Measurements from ENCODE around the gene RNF150. TPM values are rescaled to one million over a fixed set of nuclear protein-coding genes. Genes with fewer than 3 reads are reported as not detected.

Gene RNF150
- total RNA-seq, 1 experiment from 2014 or later: 0.15 TPM

DNA sequence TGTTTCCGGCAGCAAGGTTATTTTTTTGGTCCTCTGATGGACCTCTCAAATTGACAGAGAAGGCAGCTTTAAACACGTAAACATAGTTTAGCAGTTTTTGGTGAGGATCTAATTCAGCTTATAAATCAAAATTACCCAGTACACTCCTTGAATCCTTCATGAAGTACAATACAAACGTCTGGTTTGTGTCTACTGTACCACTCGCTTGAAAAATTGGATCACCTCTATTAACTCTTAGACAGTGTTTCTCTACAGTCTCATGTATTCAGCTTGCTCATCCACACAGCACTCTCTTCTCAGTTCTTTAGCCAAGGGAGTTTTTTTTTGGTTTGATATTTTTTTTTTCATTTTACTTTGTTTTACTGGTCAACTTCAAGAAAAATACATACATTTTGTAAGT is 113.5 kb downstream of the RNF150 start:
- no peak for DNase-seq
- H3K36me3 ChIP-seq (ENCODE audit: low read depth): no peaks in the 10 kb centered on the region
- no peaks in the 10 kb centered on the region for H3K79me2 ChIP-seq (ENCODE audit: low read depth)
- no peaks in the 10 kb centered on the region for H3F3A ChIP-seq (ENCODE audit: insufficient read depth, low read depth)
- H3K9me2 ChIP-seq (ENCODE audit: insufficient read depth): no peaks in the 10 kb centered on the region
- H4K20me1 ChIP-seq (ENCODE audit: insufficient read depth): no peaks in the 10 kb centered on the region
- no peaks in the 10 kb centered on the region for H3K9me3 ChIP-seq (ENCODE audit: insufficient read depth, low read depth)
- TF ChIP-seq, protein P1, sequence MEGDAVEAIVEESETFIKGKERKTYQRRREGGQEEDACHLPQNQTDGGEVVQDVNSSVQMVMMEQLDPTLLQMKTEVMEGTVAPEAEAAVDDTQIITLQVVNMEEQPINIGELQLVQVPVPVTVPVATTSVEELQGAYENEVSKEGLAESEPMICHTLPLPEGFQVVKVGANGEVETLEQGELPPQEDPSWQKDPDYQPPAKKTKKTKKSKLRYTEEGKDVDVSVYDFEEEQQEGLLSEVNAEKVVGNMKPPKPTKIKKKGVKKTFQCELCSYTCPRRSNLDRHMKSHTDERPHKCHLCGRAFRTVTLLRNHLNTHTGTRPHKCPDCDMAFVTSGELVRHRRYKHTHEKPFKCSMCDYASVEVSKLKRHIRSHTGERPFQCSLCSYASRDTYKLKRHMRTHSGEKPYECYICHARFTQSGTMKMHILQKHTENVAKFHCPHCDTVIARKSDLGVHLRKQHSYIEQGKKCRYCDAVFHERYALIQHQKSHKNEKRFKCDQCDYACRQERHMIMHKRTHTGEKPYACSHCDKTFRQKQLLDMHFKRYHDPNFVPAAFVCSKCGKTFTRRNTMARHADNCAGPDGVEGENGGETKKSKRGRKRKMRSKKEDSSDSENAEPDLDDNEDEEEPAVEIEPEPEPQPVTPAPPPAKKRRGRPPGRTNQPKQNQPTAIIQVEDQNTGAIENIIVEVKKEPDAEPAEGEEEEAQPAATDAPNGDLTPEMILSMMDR (conservative IDR thresholded peaks at IDR 0.05): no peak
- TF ChIP-seq EZH2 (IDR thresholded peaks at IDR 0.05; ENCODE audit: low read depth): no peak
- no TSS peak for BruUV-seq (replicated peaks)
- no peaks in the 10 kb centered on the region for H3K27me3 ChIP-seq (ENCODE audit: insufficient read depth, low read depth)
- H2AFZ ChIP-seq: no peak overlapping the region
- intact Hi-C loops (cut with micrococcal nuclease; ENCODE audit: unreplicated experiment): no loop called here
- no peak overlapping the region for H3K27ac ChIP-seq
- no peak overlapping the region for H3K4me3 ChIP-seq
- CTCF ChIA-PET: no interaction called here
- H3K4me1 ChIP-seq (replicated peaks; ENCODE audit: insufficient read depth): no peaks in the 10 kb centered on the region
- POLR2A ChIA-PET (ENCODE audit: unreplicated experiment): no interaction called here
- H3K4me2 ChIP-seq: no peak overlapping the region

DNA sequence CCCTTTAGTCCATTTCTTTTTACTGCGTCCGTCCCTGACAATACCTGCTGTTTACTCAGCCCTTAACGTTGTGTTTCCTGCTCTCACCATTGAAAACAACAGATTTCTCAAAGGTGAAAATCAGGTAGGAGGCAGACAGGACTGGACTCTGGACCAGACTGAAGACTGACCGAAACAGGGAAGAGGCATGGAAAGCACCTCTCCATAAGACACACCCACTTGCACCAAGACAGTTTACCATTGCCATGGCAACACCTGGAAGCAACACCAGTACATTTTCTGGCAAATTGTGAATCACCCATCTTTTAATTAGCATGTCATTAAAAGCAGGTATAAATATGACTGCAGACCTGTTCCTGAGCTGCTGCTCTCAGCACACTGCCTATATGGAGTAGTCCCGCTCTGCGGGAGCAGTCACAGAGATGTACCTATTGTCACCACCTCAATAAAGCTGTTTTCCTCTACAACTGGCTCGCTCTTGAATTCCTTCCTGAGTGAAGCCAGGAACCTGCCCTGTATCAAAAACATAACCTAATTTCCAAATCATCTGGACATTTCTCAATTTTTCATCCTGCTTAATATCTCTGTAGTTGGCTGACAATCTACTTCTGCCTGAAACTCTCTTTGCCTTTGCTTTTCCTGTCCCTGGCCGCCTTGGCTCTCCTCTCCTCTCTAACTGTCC is 117.0 kb downstream of the RNF150 start:
- no peaks in the 10 kb centered on the region for H3K9me2 ChIP-seq (ENCODE audit: insufficient read depth)
- H3K36me3 ChIP-seq (ENCODE audit: low read depth): no peaks in the 10 kb centered on the region
- no TSS peak for BruUV-seq (replicated peaks)
- ChIA-PET POLR2A (ENCODE audit: unreplicated experiment) (no interaction called here), CTCF (no interaction called here)
- no peaks in the 10 kb centered on the region for H4K20me1 ChIP-seq (ENCODE audit: insufficient read depth)
- no peaks in the 10 kb centered on the region for H3F3A ChIP-seq (ENCODE audit: insufficient read depth, low read depth)
- no peak overlapping the region for H3K27ac ChIP-seq
- H2AFZ ChIP-seq: no peak overlapping the region
- H3K79me2 ChIP-seq (ENCODE audit: low read depth): no peaks in the 10 kb centered on the region
- DNase-seq: no peak
- no peaks in the 10 kb centered on the region for H3K4me1 ChIP-seq (replicated peaks; ENCODE audit: insufficient read depth)
- H3K9me3 ChIP-seq (ENCODE audit: insufficient read depth, low read depth): no peaks in the 10 kb centered on the region
- no peak overlapping the region for H3K4me3 ChIP-seq
- no peaks in the 10 kb centered on the region for H3K27me3 ChIP-seq (ENCODE audit: insufficient read depth, low read depth)
- intact Hi-C loops (cut with micrococcal nuclease; ENCODE audit: unreplicated experiment): no loop called here
- no peak for TF ChIP-seq EZH2 (IDR thresholded peaks at IDR 0.05; ENCODE audit: low read depth)
- TF ChIP-seq, protein P1 (conservative IDR thresholded peaks at IDR 0.05): no peak
- no peak overlapping the region for H3K4me2 ChIP-seq

DNA sequence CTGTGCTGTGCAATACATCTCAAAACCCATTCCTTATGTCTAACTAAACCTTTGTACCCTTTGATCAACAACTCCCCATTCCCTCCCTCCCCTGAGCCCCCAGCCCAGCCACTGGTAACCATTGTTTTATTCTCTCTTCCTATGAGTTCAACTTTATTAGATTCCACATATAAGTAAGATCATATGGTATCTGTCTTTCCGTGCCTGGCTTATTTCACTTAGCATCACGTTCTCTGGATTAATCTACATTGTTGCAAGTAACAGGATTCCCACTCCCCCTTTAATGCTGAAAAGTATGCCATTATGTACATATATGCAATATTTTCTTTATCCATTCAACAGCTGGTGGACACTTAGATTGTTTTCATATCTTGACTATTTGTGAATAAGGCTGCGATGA is 119.4 kb downstream of the RNF150 start:
- no peaks in the 10 kb centered on the region for H3K27me3 ChIP-seq (ENCODE audit: insufficient read depth, low read depth)
- POLR2A ChIA-PET (ENCODE audit: unreplicated experiment): interaction anchor here (1.1 kb wide), 1 partner anchor 13 kb away, joined by 8 read pairs; no protein-coding TSS in a partner anchor

More for the DNA sequence above, 119.4 kb downstream of the RNF150 start:
- intact Hi-C loops (cut with micrococcal nuclease; ENCODE audit: unreplicated experiment): no loop called here
- Histone ChIP-seq H3K36me3 (ENCODE audit: low read depth) (no peaks in the 10 kb centered on the region), H3K4me3 (no peak overlapping the region), H2AFZ (no peak overlapping the region), H3K27ac (no peak overlapping the region), H3K4me1 (replicated peaks; ENCODE audit: insufficient read depth) (no peaks in the 10 kb centered on the region), H3F3A (ENCODE audit: insufficient read depth, low read depth) (no peaks in the 10 kb centered on the region), H3K9me2 (ENCODE audit: insufficient read depth) (no peaks in the 10 kb centered on the region), H3K4me2 (no peak overlapping the region), H3K9me3 (ENCODE audit: insufficient read depth, low read depth) (no peaks in the 10 kb centered on the region), H4K20me1 (ENCODE audit: insufficient read depth) (no peaks in the 10 kb centered on the region), H3K79me2 (ENCODE audit: low read depth) (no peaks in the 10 kb centered on the region)
- BruUV-seq (replicated peaks): no TSS peak
- CTCF ChIA-PET: no interaction called here
- no peak for DNase-seq
- TF ChIP-seq, protein P1 (conservative IDR thresholded peaks at IDR 0.05): no peak
- TF ChIP-seq EZH2 (IDR thresholded peaks at IDR 0.05; ENCODE audit: low read depth): no peak

All from PC-9 (cell line).